ENCODE data around the gene GJC2. TPM values are rescaled to one million over a fixed set of nuclear protein-coding genes. Genes with fewer than 3 reads are reported as not detected.

The GJC2 gene
- polyA plus RNA-seq, 1 donor from 2014 or later: 2.3 TPM

- no peaks in the 10 kb centered on the region for H3K79me2 ChIP-seq (replicated peaks; ENCODE audit: insufficient read depth, low read length)
- no peaks in the 10 kb centered on the region for H3K27me3 ChIP-seq (ENCODE audit: insufficient read depth, low read depth, low read length)
- H3K4me3 ChIP-seq (ENCODE audit: low read length): no peak overlapping the region
- H3K27ac ChIP-seq (ENCODE audit: low read length): no peak overlapping the region
- H4K20me1 ChIP-seq (ENCODE audit: insufficient read depth): no peaks in the 10 kb centered on the region
- no peaks in the 10 kb centered on the region for H3K36me3 ChIP-seq (ENCODE audit: insufficient read depth, low read length)
- no peak overlapping the region for H3K9ac ChIP-seq (ENCODE audit: low read length)
- H3K4me2 ChIP-seq (ENCODE audit: low read length): no peak overlapping the region
- H3F3A ChIP-seq (ENCODE audit: insufficient read depth, low read length, poor library complexity, severe bottlenecking): no peaks in the 10 kb centered on the region
- H3K9me2 ChIP-seq (ENCODE audit: insufficient read depth, low read length): no peaks in the 10 kb centered on the region
- TF ChIP-seq RAD21 (conservative IDR thresholded peaks at IDR 0.05): no peak
- no peak for TF ChIP-seq REST (IDR thresholded peaks at IDR 0.05; ENCODE audit: borderline replicate concordance)
- no peak for TF ChIP-seq MXI1 (conservative IDR thresholded peaks at IDR 0.05; ENCODE audit: poor library complexity, severe bottlenecking)
- no peak for TF ChIP-seq EZH2 (IDR thresholded peaks at IDR 0.05; ENCODE audit: borderline replicate concordance, insufficient read depth, low read length, poor library complexity, severe bottlenecking)
- TF ChIP-seq EP300 (conservative IDR thresholded peaks at IDR 0.05; ENCODE audit: poor library complexity, severe bottlenecking): no peak
- no peak for TF ChIP-seq POLR2AphosphoS5 (IDR thresholded peaks at IDR 0.05)
- no peak for TF ChIP-seq SMC3 (conservative IDR thresholded peaks at IDR 0.05; ENCODE audit: poor library complexity)
- TF ChIP-seq CTCF (IDR thresholded peaks at IDR 0.05; ENCODE audit: poor library complexity, severe bottlenecking): no peak
- TF ChIP-seq TAF1 (IDR thresholded peaks at IDR 0.05; ENCODE audit: low read depth): no peak
- no peak overlapping the region for H2AFZ ChIP-seq (ENCODE audit: low read depth, low read length)
- H3K9me3 ChIP-seq (ENCODE audit: low read length): no peaks in the 10 kb centered on the region
Observed at GRCh38 chr1:228118040-228118439, 31.7 kb upstream of the GJC2 start.

- Histone ChIP-seq H3K9ac (ENCODE audit: low read length) (no peak overlapping the region), H3K27me3 (ENCODE audit: insufficient read depth, low read depth, low read length) (no peaks in the 10 kb centered on the region), H3K9me2 (ENCODE audit: insufficient read depth, low read length) (no peaks in the 10 kb centered on the region), H3K4me3 (ENCODE audit: low read length) (no peak overlapping the region), H3K27ac (ENCODE audit: low read length) (no peak overlapping the region), H3F3A (ENCODE audit: insufficient read depth, low read length, poor library complexity, severe bottlenecking) (no peaks in the 10 kb centered on the region), H3K36me3 (ENCODE audit: insufficient read depth, low read length) (no peaks in the 10 kb centered on the region), H3K4me2 (ENCODE audit: low read length) (no peak overlapping the region), H3K79me2 (replicated peaks; ENCODE audit: insufficient read depth, low read length) (no peaks in the 10 kb centered on the region), H3K9me3 (ENCODE audit: low read length) (no peaks in the 10 kb centered on the region), H2AFZ (ENCODE audit: low read depth, low read length) (no peak overlapping the region), H4K20me1 (ENCODE audit: insufficient read depth) (no peaks in the 10 kb centered on the region)
- TF ChIP-seq TAF1 (IDR thresholded peaks at IDR 0.05; ENCODE audit: low read depth): no peak
- TF ChIP-seq SMC3 (conservative IDR thresholded peaks at IDR 0.05; ENCODE audit: poor library complexity): no peak
- no peak for TF ChIP-seq CTCF (IDR thresholded peaks at IDR 0.05; ENCODE audit: poor library complexity, severe bottlenecking)
- TF ChIP-seq POLR2AphosphoS5 (IDR thresholded peaks at IDR 0.05): no peak
- no peak for TF ChIP-seq REST (IDR thresholded peaks at IDR 0.05; ENCODE audit: borderline replicate concordance)
- no peak for TF ChIP-seq RAD21 (conservative IDR thresholded peaks at IDR 0.05)
- no peak for TF ChIP-seq MXI1 (conservative IDR thresholded peaks at IDR 0.05; ENCODE audit: poor library complexity, severe bottlenecking)
- TF ChIP-seq EZH2 (IDR thresholded peaks at IDR 0.05; ENCODE audit: borderline replicate concordance, insufficient read depth, low read length, poor library complexity, severe bottlenecking): no peak
- TF ChIP-seq EP300 (conservative IDR thresholded peaks at IDR 0.05; ENCODE audit: poor library complexity, severe bottlenecking): no peak
Observed at GRCh38 chr1:228120351-228120750, 29.4 kb upstream of the GJC2 start.

All from neural cell (in vitro differentiated cells).